Hepatocyte (in vitro differentiated cells): ENCODE data around the gene UTS2B.

Experiments
- CTCF ChIP-seq: fragments of 200-600 bp; sonication (generic); IDR thresholded peaks from 2 replicates; pipeline ENCODE4 v1.5.1; 2016; ENCODE audit warnings: antibody characterized with exemption, mild to moderate bottlenecking; ENCODE audit not compliant: poor library complexity
- EZH2 ChIP-seq: fragments of 200-600 bp; sonication (generic); IDR thresholded peaks from 2 replicates; pipeline ENCODE4 v1.6.1; 2016; ENCODE audit warnings: antibody characterized with exemption, mild to moderate bottlenecking, borderline replicate concordance
- EZH2phosphoT487 ChIP-seq: fragments of 200-600 bp; sonication (generic); IDR thresholded peaks from one replicate; pipeline ENCODE4 v1.6.1; 2018; ENCODE audit warnings: antibody characterized with exemption, mild to moderate bottlenecking, low read depth, moderate library complexity; ENCODE audit not compliant: unreplicated experiment, severe bottlenecking

- no peak for TF ChIP-seq CTCF
- TF ChIP-seq EZH2: no peak
- TF ChIP-seq EZH2phosphoT487: no peak
Measured at GRCh38 chr3:191254098-191254873, 76.0 kb downstream of the UTS2B start.
